ENCODE results near the gene PRDM1.

DNA sequence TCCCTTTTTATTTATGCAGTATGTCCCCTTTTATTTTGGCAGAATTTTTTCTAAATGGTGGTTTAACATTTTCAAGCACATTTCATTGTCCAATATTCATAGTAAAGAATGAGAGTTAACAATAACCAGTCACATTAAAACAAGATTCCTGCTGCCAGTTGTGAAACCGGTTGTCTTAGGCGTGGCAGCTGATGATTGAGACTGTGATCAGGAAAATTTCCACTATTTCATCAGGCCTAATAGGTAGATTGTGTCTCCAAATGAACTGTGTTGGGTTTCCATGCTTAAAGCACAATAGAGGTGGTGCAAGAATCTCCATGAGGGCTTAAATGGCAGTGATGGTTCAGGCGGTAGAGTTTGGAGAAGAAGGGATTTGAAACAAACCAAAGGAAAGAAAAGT lies 15.3 kb downstream of the PRDM1 start:
- no peak for TF ChIP-seq CSDC2 (CRISPR knock-in tag; IDR thresholded peaks at IDR 0.05)
- TF ChIP-seq ZNF8 (CRISPR knock-in tag; IDR thresholded peaks at IDR 0.05): no peak
- no peak for TF ChIP-seq ARNTL (CRISPR knock-in tag; IDR thresholded peaks at IDR 0.05; ENCODE audit: borderline replicate concordance, low read depth)
- no peak for TF ChIP-seq ZNF565 (CRISPR knock-in tag; conservative IDR thresholded peaks at IDR 0.05; ENCODE audit: low read depth)
- TF ChIP-seq PPARA (CRISPR knock-in tag; IDR thresholded peaks at IDR 0.05; ENCODE audit: borderline replicate concordance): no peak
- TF ChIP-seq GLIS3 (CRISPR knock-in tag; IDR thresholded peaks at IDR 0.05): no peak
- no peak for TF ChIP-seq ESRRG (CRISPR knock-in tag; IDR thresholded peaks at IDR 0.05)
- no peak for TF ChIP-seq BACH2 (CRISPR knock-in tag; IDR thresholded peaks at IDR 0.05; ENCODE audit: borderline replicate concordance)
- TF ChIP-seq SNAI2 (CRISPR knock-in tag; IDR thresholded peaks at IDR 0.05): no peak
